Ishikawa (cell line): ENCODE measurements around the gene NEURL2.

Experiments used
- CEBPB ChIP-seq: IDR thresholded peaks from 2 replicates; pipeline ENCODE4 v1.6.1; 2012
- CREB1 ChIP-seq: IDR thresholded peaks from 2 replicates; pipeline ENCODE4 v1.6.1; 2012; ENCODE audit warnings: low read depth
- EGR1 ChIP-seq: IDR thresholded peaks from 2 replicates; pipeline ENCODE4 v1.6.1; 2012
- EP300 ChIP-seq: IDR thresholded peaks from 2 replicates; pipeline ENCODE4 v1.6.1; 2012; ENCODE audit warnings: borderline replicate concordance
- FOXM1 ChIP-seq: IDR thresholded peaks from 2 replicates; pipeline ENCODE4 v1.6.1; 2012; ENCODE audit warnings: low read depth, borderline replicate concordance
- NFIC ChIP-seq: IDR thresholded peaks from 2 replicates; pipeline ENCODE4 v1.6.1; 2012
- RAD21 ChIP-seq: IDR thresholded peaks from 2 replicates; pipeline ENCODE4 v1.6.1; 2012; ENCODE audit warnings: low read depth
- TAF1 ChIP-seq: IDR thresholded peaks from 2 replicates; pipeline ENCODE4 v1.6.1; 2012; ENCODE audit warnings: low read depth, mild to moderate bottlenecking
- TCF12 ChIP-seq: IDR thresholded peaks from 2 replicates; pipeline ENCODE4 v1.6.1; 2012; ENCODE audit warnings: low read depth
- TEAD4 ChIP-seq: IDR thresholded peaks from 2 replicates; pipeline ENCODE4 v1.6.1; 2012
- YY1 ChIP-seq: IDR thresholded peaks from 2 replicates; pipeline ENCODE4 v1.6.1; 2012; ENCODE audit warnings: low read depth
- ZBTB7A ChIP-seq: IDR thresholded peaks from 2 replicates; pipeline ENCODE4 v1.6.1; 2012; ENCODE audit warnings: low read depth
- TF ChIP-seq, protein P1 (sequence below): IDR thresholded peaks from 2 replicates; pipeline ENCODE4 v1.6.1; 2012
- TF ChIP-seq, protein P2 (sequence below): IDR thresholded peaks from 2 replicates; pipeline ENCODE4 v1.6.1; 2012; ENCODE audit warnings: low read depth, mild to moderate bottlenecking
- TF ChIP-seq, protein P3 (sequence below): IDR thresholded peaks from 2 replicates; pipeline ENCODE4 v1.6.1; 2012

NEURL2 gene

GRCh38 chr20:45910670-45911485 lies 19.9 kb upstream of the NEURL2 start:
- TF ChIP-seq TAF1 (peak; percentile 65), EP300 (no peak), CREB1 (no peak), CEBPB (peak; percentile 81)
- TF ChIP-seq, protein P1, sequence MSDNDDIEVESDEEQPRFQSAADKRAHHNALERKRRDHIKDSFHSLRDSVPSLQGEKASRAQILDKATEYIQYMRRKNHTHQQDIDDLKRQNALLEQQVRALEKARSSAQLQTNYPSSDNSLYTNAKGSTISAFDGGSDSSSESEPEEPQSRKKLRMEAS = 0 out of 2 replicates have a peak, but pooled peaks have one; percentile 21

- TF ChIP-seq RAD21 = no peak
- TF ChIP-seq ZBTB7A = no peak
- TF ChIP-seq, protein P2, sequence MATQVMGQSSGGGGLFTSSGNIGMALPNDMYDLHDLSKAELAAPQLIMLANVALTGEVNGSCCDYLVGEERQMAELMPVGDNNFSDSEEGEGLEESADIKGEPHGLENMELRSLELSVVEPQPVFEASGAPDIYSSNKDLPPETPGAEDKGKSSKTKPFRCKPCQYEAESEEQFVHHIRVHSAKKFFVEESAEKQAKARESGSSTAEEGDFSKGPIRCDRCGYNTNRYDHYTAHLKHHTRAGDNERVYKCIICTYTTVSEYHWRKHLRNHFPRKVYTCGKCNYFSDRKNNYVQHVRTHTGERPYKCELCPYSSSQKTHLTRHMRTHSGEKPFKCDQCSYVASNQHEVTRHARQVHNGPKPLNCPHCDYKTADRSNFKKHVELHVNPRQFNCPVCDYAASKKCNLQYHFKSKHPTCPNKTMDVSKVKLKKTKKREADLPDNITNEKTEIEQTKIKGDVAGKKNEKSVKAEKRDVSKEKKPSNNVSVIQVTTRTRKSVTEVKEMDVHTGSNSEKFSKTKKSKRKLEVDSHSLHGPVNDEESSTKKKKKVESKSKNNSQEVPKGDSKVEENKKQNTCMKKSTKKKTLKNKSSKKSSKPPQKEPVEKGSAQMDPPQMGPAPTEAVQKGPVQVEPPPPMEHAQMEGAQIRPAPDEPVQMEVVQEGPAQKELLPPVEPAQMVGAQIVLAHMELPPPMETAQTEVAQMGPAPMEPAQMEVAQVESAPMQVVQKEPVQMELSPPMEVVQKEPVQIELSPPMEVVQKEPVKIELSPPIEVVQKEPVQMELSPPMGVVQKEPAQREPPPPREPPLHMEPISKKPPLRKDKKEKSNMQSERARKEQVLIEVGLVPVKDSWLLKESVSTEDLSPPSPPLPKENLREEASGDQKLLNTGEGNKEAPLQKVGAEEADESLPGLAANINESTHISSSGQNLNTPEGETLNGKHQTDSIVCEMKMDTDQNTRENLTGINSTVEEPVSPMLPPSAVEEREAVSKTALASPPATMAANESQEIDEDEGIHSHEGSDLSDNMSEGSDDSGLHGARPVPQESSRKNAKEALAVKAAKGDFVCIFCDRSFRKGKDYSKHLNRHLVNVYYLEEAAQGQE = no peak
- no peak for TF ChIP-seq FOXM1
- no peak for TF ChIP-seq TEAD4
- TF ChIP-seq TCF12 = no peak
- TF ChIP-seq YY1 = no peak
- no peak for TF ChIP-seq CREB1
- TF ChIP-seq CEBPB = no peak
- no peak for TF ChIP-seq EGR1
Observed at GRCh38 chr20:45909817-45910669, 19.0 kb upstream of the NEURL2 start.

GRCh38 chr20:45909336-45909808 lies 18.4 kb upstream of the NEURL2 start:
- TF ChIP-seq, protein P3, sequence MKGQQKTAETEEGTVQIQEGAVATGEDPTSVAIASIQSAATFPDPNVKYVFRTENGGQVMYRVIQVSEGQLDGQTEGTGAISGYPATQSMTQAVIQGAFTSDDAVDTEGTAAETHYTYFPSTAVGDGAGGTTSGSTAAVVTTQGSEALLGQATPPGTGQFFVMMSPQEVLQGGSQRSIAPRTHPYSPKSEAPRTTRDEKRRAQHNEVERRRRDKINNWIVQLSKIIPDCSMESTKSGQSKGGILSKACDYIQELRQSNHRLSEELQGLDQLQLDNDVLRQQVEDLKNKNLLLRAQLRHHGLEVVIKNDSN = no peak
- TF ChIP-seq, protein P2 = no peak
- no peak for TF ChIP-seq EP300
- TF ChIP-seq ZBTB7A = no peak
- TF ChIP-seq TAF1 = no peak
- TF ChIP-seq TEAD4 = no peak
- TF ChIP-seq RAD21 = no peak
- no peak for TF ChIP-seq CEBPB
- TF ChIP-seq YY1 = no peak
- no peak for TF ChIP-seq TCF12
- TF ChIP-seq FOXM1 = no peak
- TF ChIP-seq NFIC = no peak
- no peak for TF ChIP-seq CREB1
- TF ChIP-seq, protein P1 = no peak
- no peak for TF ChIP-seq EGR1

DNA sequence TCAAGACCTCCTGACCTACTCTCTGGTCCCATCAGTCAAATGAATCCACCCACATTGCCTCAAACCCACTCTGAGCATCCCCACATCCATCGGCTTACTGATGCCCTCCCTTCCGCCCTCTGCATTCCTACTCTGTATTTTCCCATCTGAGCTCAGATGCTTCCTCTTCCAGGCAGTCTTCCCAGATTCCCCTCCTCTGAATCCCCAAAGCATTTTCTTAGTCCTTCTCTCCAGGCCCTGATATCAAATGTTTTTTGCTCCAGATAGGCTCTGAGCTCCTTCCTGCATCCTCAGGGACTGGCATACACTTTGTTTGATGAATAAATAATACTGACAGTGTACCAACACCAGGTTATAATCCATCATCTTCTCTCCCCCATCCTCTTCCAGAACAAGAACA lies 17.1 kb upstream of the NEURL2 start:
- no peak for TF ChIP-seq EGR1
- no peak for TF ChIP-seq TAF1
- TF ChIP-seq NFIC = no peak
- TF ChIP-seq FOXM1 = no peak
- no peak for TF ChIP-seq CEBPB
- TF ChIP-seq RAD21 = no peak
- no peak for TF ChIP-seq TEAD4
- TF ChIP-seq, protein P2 = no peak
